Right cardiac atrium (tissue), 5 donors: ENCODE results near the gene ACER3. TPM values are rescaled to one million over a fixed set of nuclear protein-coding genes. Genes with fewer than 3 reads are reported as not detected.
A peak's percentile ranks its signal among the peaks of the same experiment; 100 is the strongest.
"Not testable (repeated sequence)": the region's sequence is repeated elsewhere in the genome, so short reads cannot be mapped to it uniquely, and the experiment has no call there.

Experiments used
- ATAC-seq, 2 donors: fragments of 200-7000 bp; cut with Tn5 transposase; one replicate each; pipeline versions ENCODE4 v1.8.0 to v1.9.1; 2020; ENCODE audit warnings: moderate library complexity in 2 of 2, mild to moderate bottlenecking in 1 of 2
- DNase-seq, 3 donors: peaks; one replicate each; pipeline ENCODE4 v3.0.0-alpha.2; 2020
- H3K27ac ChIP-seq: one replicate; pipeline ENCODE4 v1.5.1; 2013; ENCODE audit warnings: mild to moderate bottlenecking, low read length, control low read depth, moderate library complexity
- H3K27me3 ChIP-seq: one replicate; pipeline ENCODE4 v1.6.1; 2013; ENCODE audit not compliant: control insufficient read depth, insufficient read depth
- H3K4me1 ChIP-seq: one replicate; pipeline ENCODE4 v1.6.1; 2013; ENCODE audit warnings: low read length; ENCODE audit not compliant: control insufficient read depth, insufficient read depth
- H3K4me3 ChIP-seq: one replicate; pipeline ENCODE4 v1.5.1; 2013; ENCODE audit warnings: low read length, control low read depth
- H3K9me3 ChIP-seq: one replicate; pipeline ENCODE4 v1.6.1; 2013; ENCODE audit warnings: low read length; ENCODE audit not compliant: control insufficient read depth
- WGBS: extraction: QIAGEN DNeasy Blood & Tissue Kit; methylation state at CpG from one replicate; pipeline ENCODE4 v1.1.7; 2013; 5-methylcytosine and 5-hydroxymethylcytosine counted together
- intact Hi-C, 4 donors: fragments of 100-400 bp; cut with DNase I; formaldehyde crosslinking; loops; one replicate each; pipeline versions ENCODE4 v1.11.0 to v1.14.0; 2022 to 2023
- polyA plus RNA-seq: library from polyadenylated mRNA; stranded (reverse); fragments of 200-250 nt; gene quantifications from one replicate; pipeline ENCODE4 v1.2.3, GENCODE V29; 2013
- total RNA-seq, 4 donors: library from RNA; stranded (reverse); fragmentation: NEBNext Ultra II Directional; extraction: Animal tissue kit (Norgen Biotek cat#: 25700); gene quantifications; one replicate each; pipeline ENCODE4 v1.2.1, GENCODE V29; 2021
- donor health status: healthy with polysubstance abuse.
- donor health status: DM: no; HTN: yes; CAD: no.
- donor health status: DM: no; HTN: no; CAD: no.
- donor health status: DM: no; HTN: yes; CAD: no; lungs with severe emphysema.
- donor health status: DM: yes; HTN: yes; CAD: no.

The ACER3 gene
- total and polyA plus RNA-seq, 5 donors: 4.1 to 16.1 (median 12.1) TPM

DNA sequence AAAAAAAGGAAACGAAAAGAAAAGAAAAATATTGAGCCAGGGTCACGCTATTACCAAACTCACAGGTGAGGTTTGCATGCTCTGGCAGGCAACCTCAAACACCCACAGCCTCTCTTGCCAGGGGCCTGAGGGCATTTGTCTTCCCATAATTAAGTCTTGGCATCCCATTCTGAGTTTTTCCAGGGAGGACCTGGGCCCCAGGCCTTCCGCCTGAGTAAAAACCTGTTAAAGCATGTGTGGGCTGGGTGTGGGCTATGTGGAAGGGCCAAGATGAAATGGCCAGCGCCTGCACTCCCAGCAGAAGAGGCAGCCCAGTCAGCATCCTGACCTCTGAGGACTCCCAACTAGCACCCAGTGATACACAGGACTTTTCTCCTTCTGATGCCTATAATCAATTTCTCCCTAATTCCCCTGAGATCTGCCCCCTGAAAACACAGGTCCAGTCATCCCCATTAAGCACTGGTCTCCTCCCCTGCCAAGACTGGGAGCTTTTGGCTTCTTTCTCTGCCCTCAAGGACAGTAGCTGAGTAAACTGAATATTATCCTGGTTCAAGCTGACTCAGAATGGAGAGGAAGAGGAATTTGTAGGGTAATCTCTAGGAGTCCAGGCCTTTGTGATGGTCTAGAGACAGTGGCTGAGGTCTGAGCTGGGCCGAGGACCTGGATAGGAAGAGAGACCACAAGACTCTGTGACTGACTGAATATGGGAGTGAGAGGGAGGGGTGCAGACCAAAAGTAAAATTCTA, 35.6 kb upstream of the ACER3 start:
- H3K27ac ChIP-seq: peak overlapping the region; percentile 100
- ATAC-seq: no peak
- H3K27me3 ChIP-seq: no peaks in the 10 kb centered on the region
- 83% methylated on average over 5 of the region's 5 CpGs for WGBS
- H3K4me1 ChIP-seq: peaks cover 3% of the 10 kb centered on the region
- intact Hi-C loops: no loop called here
- DNase-seq: no peak
- no peaks in the 10 kb centered on the region for H3K9me3 ChIP-seq
- no peak overlapping the region for H3K4me3 ChIP-seq

DNA sequence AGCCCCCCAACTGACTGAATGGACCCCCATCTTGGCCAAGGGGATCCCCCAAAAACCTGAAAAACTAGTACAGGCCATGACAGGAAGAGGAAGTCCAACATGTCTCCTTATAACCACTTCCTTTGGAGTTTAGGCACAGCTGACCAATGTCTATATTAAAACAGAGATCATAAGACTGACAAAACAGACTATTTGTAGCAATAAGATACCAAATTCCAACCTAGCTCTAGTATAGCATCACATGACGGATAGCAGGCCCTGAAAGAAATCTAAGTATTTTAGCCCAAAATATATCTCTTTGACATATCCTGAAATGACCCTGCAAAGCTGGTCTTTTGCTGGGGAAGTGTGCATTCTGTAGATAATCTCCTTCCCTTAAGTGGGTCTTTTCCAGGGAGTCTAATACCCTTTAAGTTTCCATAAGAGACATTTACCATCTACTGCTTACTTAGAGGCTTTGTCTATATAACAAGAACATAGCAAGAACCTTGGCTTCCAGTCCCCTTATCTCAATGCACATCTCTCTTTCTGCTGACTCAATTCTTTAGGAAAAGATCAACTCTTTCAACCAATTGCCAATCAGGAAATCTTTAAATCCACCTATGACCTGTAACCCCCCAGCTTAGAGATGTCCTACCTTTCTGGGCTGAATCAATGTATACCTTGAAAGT, 34.9 kb upstream of the ACER3 start:
- DNase-seq (no peak), ATAC-seq (no peak)
- 83% methylated on average over 1 of the region's 1 CpG for WGBS
- Histone ChIP-seq H3K4me1 (peaks cover 3% of the 10 kb centered on the region), H3K27me3 (no peaks in the 10 kb centered on the region), H3K9me3 (no peaks in the 10 kb centered on the region), H3K27ac (peak overlapping the region; percentile 100), H3K4me3 (no peak overlapping the region)
- intact Hi-C loops: no loop called here

DNA sequence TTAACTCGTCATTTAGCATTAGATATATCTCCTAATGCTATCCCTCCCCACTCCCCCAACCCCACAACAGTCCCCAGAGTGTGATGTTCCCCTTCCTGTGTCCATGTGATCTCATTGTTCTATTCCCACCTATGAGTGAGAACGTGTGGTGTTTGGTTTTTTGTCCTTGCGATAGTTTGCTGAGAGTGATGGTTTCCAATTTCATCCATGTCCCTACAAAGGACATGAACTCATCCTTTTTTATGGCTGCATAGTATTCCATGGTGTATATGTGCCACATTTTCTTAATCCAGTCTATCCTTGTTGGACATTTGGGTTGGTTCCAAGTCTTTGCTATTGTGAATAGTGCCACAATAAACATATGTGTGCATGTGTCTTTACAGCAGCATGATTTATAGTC, 34.2 kb upstream of the ACER3 start:
- 79% methylated on average over 3 of the region's 3 CpGs for WGBS
- H3K4me1 ChIP-seq, H3K9me3 ChIP-seq, H3K27ac ChIP-seq, intact Hi-C loops, ATAC-seq, DNase-seq, H3K27me3 ChIP-seq, H3K4me3 ChIP-seq: not testable (repeated sequence)

DNA sequence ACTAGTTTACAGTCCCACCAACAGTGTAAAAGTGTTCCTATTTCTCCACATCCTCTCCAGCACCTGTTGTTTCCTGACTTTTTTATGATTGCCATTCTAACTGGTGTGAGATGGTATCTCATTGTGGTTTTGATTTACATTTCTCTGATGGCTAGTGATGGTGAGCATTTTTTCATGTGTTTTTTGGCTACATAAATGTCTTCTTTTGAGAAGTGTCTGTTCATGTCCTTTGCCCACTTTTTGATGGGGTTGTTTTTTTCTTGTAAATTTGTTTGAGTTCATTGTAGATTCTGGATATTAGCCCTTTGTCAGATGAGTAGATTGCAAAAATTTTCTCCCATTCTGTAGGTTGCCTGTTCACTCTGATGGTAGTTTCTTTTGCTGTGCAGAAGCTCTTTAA, 33.7 kb upstream of the ACER3 start:
- H3K4me1 ChIP-seq: not testable (repeated sequence)

DNA sequence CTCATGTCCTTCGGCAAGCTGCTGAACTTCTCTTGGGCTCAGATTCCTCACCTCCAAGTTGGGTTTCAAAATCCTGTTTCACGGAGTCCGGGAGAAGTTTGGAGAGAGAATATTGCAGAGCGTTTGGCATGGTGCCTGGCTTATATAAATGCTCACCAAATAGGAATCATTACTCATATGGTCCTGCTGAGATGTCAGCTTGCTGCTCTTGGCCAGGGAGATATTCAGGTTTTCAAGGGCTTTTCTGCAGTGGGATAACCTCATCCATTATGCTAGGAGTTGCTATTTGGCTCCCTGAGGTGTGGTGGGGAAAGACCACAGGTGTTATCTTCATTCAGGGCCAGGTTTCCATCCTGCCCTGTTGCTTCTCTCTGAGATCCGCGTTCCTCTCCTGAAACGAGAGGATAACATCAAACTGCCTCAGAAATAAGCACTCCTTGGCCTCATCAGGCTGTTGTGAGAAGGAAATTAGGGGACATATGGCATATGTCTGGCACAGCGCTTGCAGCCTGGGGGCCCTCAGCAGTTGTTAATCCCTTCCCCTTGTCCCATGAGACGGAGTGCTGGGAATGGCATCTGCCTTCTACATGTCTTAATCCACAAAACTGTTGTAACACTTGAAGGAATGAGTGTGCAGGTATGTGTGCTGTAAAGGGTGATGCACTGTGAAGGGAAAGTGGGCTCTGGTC, 29.9 kb upstream of the ACER3 start:
- H3K27me3 ChIP-seq: no peaks in the 10 kb centered on the region
- no peak for ATAC-seq
- 69% methylated on average over 9 of the region's 9 CpGs for WGBS

More for the DNA sequence above, 33.7 kb upstream of the ACER3 start:
- intact Hi-C loops, ATAC-seq, H3K4me3 ChIP-seq, H3K27me3 ChIP-seq, DNase-seq, H3K9me3 ChIP-seq, H3K27ac ChIP-seq: not testable (repeated sequence)

DNA sequence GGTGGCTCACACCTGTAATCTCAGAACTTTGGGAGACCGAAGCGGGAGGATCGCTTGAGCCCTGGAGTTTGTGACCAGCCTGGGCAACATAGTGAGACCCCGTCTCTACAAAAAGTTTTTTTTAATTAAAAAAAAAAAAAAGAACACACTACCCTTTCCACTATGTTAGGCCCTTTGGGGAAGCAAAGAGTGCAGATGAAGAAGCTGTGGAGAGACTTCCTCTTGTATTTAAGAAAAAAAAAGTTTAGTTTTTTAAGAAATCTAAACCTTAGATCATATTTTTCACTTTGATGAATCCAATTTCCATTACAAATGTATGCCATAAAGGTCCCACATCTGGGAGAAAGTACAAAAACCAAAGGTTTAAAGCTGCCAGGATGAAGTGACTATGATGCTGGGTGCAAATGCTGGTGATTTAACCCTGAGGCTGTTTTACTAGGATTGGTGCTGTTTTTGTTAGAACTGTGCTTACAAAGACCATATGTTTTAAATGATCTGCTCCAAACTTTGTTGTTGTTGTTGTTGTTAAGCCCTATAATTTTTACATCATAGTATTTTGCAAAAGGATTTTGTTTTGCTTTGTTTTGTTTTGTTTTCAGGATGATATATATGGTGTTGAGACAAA, 28.9 kb upstream of the ACER3 start:
- Histone ChIP-seq H3K4me3 (no peak overlapping the region), H3K4me1 (peaks cover 3% of the 10 kb centered on the region), H3K27ac (no peak overlapping the region), H3K27me3 (no peaks in the 10 kb centered on the region), H3K9me3 (no peaks in the 10 kb centered on the region)
- ATAC-seq (no peak), DNase-seq (no peak)
- WGBS: 96% methylated on average over 4 of the region's 4 CpGs
- intact Hi-C loops: no loop called here

More for the DNA sequence above, 29.9 kb upstream of the ACER3 start:
- peak in 1 of 3 donors; percentile 26 for DNase-seq
- Histone ChIP-seq H3K4me3 (no peak overlapping the region), H3K4me1 (no peaks in the 10 kb centered on the region), H3K9me3 (no peaks in the 10 kb centered on the region), H3K27ac (no peak overlapping the region)
- intact Hi-C loops: no loop called here

DNA sequence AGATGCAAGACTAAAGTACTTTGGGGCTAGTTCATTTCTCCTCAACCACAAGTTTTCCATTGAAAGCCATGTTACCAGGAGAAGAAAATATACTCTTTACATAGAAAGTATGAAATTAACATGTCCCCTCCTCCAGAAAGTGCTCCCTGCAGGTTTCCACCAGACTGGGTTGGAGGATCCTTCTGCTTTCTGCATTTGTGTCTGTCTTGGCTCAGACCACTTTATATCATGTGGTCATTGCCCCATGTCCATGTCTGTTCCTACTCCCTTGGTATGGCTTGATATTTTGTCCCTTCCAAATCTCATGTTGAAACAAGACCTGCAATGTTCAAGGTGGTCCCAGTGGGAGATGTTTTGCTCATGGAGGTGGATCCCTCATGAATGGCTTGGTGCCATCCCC, 28.4 kb upstream of the ACER3 start:
- Histone ChIP-seq H3K9me3 (no peaks in the 10 kb centered on the region), H3K27me3 (no peaks in the 10 kb centered on the region), H3K4me1 (peaks cover 6% of the 10 kb centered on the region), H3K27ac (no peak overlapping the region), H3K4me3 (no peak overlapping the region)
- ATAC-seq (no peak), DNase-seq (no peak)
- intact Hi-C loops: no loop called here

DNA sequence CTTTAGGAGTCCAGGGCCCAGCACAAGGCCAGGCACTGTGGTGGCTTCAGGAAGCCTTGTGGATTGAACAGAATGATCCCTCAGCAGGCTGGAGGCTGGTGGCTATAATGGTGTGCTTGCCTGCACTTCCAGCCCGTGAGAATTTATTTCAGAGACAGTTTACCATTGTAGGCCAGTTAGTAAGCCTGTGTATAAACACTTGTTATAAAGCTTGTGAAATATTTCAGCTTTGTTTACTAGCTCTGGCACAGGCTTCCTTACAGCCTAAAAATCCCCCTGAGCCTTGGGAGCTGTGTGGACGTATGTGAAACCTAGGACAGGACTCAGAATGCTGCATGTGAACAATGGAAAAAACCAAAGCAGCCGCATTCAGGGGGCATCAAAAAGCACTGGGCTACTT, 26.6 kb upstream of the ACER3 start:
- no peak overlapping the region for H3K27ac ChIP-seq
- no peak overlapping the region for H3K4me3 ChIP-seq
- H3K27me3 ChIP-seq: no peaks in the 10 kb centered on the region
- no peak for DNase-seq
- WGBS: 89% methylated on average over 3 of the region's 3 CpGs
- H3K4me1 ChIP-seq: peaks cover 6% of the 10 kb centered on the region
- ATAC-seq: no peak
- intact Hi-C loops: no loop called here
- no peaks in the 10 kb centered on the region for H3K9me3 ChIP-seq

DNA sequence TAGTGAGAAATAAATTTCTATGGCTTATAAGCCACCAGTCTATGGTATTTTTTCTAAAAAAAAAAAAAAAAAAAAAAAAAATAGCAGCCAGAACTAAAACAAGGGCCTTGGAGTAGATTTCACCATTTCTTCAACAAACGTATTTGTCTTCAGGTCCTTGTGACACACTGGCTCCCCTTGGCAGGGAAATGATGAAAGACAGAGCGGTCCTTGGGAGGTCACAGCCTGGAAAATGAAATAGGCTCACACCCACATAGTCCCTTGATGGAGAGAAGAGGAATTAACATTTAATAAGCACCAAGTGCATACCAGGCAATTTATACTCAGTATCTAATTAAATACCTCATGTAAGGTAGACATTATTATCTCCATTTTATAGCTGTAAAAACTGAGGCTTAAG, 25.7 kb upstream of the ACER3 start:
- H3K27ac ChIP-seq: no peak overlapping the region
- ATAC-seq (no peak), DNase-seq (no peak)
- no peaks in the 10 kb centered on the region for H3K27me3 ChIP-seq
- 90% methylated on average over 2 of the region's 2 CpGs for WGBS
- H3K4me1 ChIP-seq: peaks cover 6% of the 10 kb centered on the region
- H3K4me3 ChIP-seq: no peak overlapping the region
- H3K9me3 ChIP-seq: no peaks in the 10 kb centered on the region
- intact Hi-C loops: no loop called here

DNA sequence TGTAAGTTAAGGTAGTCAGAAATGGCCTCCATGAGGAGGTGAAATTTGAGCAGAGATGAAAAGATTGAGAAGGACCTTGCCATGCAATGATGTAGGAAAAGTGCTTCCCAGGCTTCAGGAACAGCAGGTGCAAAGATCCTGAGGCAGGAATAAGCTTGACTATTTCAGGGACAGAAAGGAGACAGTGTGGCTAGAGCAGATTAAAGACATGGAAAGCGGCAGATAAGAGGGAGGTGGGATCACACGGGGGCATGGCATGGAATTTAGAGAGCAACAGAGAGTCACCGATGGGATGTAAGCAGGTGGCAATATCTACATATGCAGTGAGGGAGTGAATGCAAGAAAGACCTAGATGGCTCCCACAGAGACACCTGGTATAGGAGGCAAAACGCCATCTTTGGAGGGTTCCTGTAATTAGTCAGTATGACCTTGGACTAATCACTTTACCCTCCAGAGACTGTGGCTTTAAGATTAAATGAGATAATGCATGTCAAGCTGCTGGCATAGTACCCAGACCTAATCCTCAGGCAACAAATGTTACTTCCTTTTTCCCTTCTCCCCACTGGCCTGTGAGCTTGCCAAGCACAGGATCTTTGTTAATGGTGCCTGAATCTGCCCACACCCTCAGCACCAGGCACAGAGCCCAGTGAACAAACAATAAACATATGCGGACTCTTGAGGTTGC, 24.6 kb upstream of the ACER3 start:
- ATAC-seq: peak; percentile 83 to 84
- Histone ChIP-seq H3K4me3 (no peak overlapping the region), H3K4me1 (peaks cover 6% of the 10 kb centered on the region), H3K9me3 (no peaks in the 10 kb centered on the region), H3K27me3 (no peaks in the 10 kb centered on the region), H3K27ac (peak overlapping the region; percentile 60)
- DNase-seq: peak; percentile 52 to 78 (median 72)
- 54% methylated on average over 5 of the region's 5 CpGs for WGBS
- intact Hi-C loops: no loop called here
